Chondrocyte (in vitro differentiated cells): ENCODE results near the gene CYP27B1. TPM values are rescaled to one million over a fixed set of nuclear protein-coding genes. Genes with fewer than 3 reads are reported as not detected.

Source experiments
- DNase-seq: peaks from one replicate; pipeline ENCODE4 v3.0.0; 2021; ENCODE audit warnings: mixed read lengths, low spot score
- H3K27ac Mint-ChIP-seq: one replicate; pipeline ENCODE4 v1.8.0; 2021; ENCODE audit warnings: mild to moderate bottlenecking, moderate library complexity, mixed read lengths; ENCODE audit not compliant: unreplicated experiment
- H3K27me3 Mint-ChIP-seq: 2 replicates; pipeline ENCODE4 v1.8.0; 2021; ENCODE audit warnings: low read depth, mixed read lengths
- H3K36me3 Mint-ChIP-seq: 2 replicates; pipeline ENCODE4 v1.8.0; 2021; ENCODE audit warnings: low read depth, mixed read lengths
- H3K4me1 Mint-ChIP-seq: 2 replicates; pipeline ENCODE4 v1.8.0; 2021; ENCODE audit warnings: low read depth, mild to moderate bottlenecking, mixed read lengths
- H3K4me3 Mint-ChIP-seq: one replicate; pipeline ENCODE4 v1.8.0; 2021; ENCODE audit warnings: mild to moderate bottlenecking, moderate library complexity, mixed read lengths; ENCODE audit not compliant: unreplicated experiment
- H3K9me3 Mint-ChIP-seq: 2 replicates; pipeline ENCODE4 v1.8.0; 2021; ENCODE audit warnings: low read depth, mixed read lengths
- total RNA-seq: library from RNA; stranded (reverse); gene quantifications from 3 replicates; pipeline ENCODE4 v1.2.1, GENCODE V29; 2021
- TF ChIP-seq, protein P1 (sequence below): fragments of 200-600 bp; sonication (generic); IDR thresholded peaks from 2 replicates; pipeline ENCODE4 v1.5.0; 2021; ENCODE audit warnings: antibody characterized with exemption, mild to moderate bottlenecking, moderate library complexity

Gene CYP27B1
- total RNA-seq, 1 donor from 2014 or later, result 3.2 TPM

DNA sequence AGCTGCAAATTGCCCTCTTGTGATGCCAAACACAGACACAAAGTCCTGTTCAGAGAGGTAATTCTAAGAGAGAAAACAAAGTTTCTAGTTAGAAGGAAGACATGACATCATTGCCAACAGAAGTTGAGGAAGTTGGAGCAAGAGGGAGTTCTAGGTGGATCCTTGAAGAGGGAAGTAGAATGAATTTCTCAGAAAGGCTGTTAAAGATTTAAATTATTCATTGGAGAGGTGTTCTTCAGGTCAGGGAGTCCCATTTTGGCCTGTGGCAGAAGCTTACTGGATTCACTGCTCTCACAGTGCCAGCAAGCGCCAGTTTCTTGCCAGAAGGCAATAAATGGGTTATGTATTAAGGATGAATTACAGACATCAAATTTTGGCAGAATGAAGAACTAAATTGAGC is 31.1 kb upstream of the CYP27B1 start:
- H3K36me3 Mint-ChIP-seq, result peaks cover 34% of the 10 kb centered on the region
- H3K27me3 Mint-ChIP-seq, result no peaks in the 10 kb centered on the region
- no peaks in the 10 kb centered on the region for H3K9me3 Mint-ChIP-seq
- H3K27ac Mint-ChIP-seq, result no peak overlapping the region
- TF ChIP-seq, protein P1, sequence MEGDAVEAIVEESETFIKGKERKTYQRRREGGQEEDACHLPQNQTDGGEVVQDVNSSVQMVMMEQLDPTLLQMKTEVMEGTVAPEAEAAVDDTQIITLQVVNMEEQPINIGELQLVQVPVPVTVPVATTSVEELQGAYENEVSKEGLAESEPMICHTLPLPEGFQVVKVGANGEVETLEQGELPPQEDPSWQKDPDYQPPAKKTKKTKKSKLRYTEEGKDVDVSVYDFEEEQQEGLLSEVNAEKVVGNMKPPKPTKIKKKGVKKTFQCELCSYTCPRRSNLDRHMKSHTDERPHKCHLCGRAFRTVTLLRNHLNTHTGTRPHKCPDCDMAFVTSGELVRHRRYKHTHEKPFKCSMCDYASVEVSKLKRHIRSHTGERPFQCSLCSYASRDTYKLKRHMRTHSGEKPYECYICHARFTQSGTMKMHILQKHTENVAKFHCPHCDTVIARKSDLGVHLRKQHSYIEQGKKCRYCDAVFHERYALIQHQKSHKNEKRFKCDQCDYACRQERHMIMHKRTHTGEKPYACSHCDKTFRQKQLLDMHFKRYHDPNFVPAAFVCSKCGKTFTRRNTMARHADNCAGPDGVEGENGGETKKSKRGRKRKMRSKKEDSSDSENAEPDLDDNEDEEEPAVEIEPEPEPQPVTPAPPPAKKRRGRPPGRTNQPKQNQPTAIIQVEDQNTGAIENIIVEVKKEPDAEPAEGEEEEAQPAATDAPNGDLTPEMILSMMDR, result no peak
- H3K4me3 Mint-ChIP-seq, result no peak overlapping the region
- no peak for DNase-seq
- peaks cover 8% of the 10 kb centered on the region for H3K4me1 Mint-ChIP-seq

DNA sequence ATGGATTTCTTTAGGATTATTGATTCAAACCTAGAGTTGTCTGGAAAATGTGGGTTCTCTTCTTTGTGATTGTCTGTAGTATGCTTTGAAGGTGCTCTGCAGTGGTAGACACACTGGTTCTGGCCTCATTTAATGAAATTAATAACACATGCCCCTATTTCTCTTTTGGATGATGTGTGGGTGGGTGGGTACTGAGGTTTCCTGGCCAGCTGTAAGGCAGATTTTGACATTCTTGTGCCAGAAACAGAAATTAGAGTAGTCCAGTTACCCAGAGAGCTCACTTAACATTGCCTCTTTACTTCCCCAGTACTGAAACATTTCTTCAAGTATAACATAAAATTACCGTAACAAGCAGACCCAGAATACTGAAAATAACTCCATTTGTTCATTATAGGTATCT is 30.1 kb upstream of the CYP27B1 start:
- Mint-ChIP-seq H3K27me3 (no peaks in the 10 kb centered on the region), H3K9me3 (no peaks in the 10 kb centered on the region), H3K27ac (no peak overlapping the region), H3K4me3 (no peak overlapping the region), H3K4me1 (peaks cover 8% of the 10 kb centered on the region), H3K36me3 (peaks cover 29% of the 10 kb centered on the region)
- TF ChIP-seq, protein P1, result no peak
- DNase-seq, result no peak

DNA sequence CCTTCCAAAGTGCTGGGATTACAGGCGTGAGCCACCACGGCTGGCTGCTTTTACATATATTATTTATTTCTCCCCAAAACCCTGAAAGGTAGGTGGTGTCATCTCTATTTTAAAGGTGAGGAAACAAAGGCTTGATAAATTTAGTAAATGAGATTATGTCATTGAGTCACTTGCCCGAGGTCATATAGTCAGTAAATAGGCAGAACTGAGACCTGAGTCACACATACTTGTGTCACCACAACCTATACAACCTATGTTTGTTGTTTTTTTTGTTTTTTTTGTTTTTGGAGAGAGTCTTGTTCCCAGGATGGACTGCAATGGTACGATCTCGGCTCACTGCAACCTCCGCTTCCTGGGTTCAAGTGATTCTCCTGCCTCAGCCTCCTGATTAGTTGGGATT is 28.5 kb upstream of the CYP27B1 start:
- no peak overlapping the region for H3K4me3 Mint-ChIP-seq
- H3K4me1 Mint-ChIP-seq, result peaks cover 8% of the 10 kb centered on the region
- TF ChIP-seq, protein P1, result no peak
- H3K27me3 Mint-ChIP-seq, result no peaks in the 10 kb centered on the region
- H3K27ac Mint-ChIP-seq, result no peak overlapping the region
- peaks cover 24% of the 10 kb centered on the region for H3K36me3 Mint-ChIP-seq
- no peak for DNase-seq
- no peaks in the 10 kb centered on the region for H3K9me3 Mint-ChIP-seq

DNA sequence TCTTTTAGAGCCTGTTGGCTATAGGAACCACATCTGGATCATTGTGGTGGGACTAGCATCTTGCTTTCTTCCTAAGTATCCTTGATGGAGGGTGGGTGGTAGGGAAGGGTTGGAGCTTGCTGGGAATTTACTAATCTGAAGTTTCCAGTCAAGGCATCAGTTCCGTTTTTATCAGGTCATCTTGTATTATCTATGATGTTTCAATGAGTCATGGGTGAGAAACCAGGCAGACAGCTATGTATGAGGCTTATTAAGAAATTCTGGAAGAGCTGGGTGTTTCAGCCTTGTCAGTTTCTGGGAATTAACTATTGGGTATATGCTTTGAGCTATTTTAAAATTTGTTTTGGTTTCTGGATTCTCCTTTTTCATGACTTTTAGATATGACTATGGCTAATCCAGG is 27.0 kb upstream of the CYP27B1 start:
- no peak for DNase-seq
- Mint-ChIP-seq H3K36me3 (peaks cover 18% of the 10 kb centered on the region), H3K4me3 (no peak overlapping the region), H3K9me3 (no peaks in the 10 kb centered on the region), H3K4me1 (peaks cover 8% of the 10 kb centered on the region), H3K27ac (peak overlapping the region; percentile 19), H3K27me3 (no peaks in the 10 kb centered on the region)
- TF ChIP-seq, protein P1, result no peak

DNA sequence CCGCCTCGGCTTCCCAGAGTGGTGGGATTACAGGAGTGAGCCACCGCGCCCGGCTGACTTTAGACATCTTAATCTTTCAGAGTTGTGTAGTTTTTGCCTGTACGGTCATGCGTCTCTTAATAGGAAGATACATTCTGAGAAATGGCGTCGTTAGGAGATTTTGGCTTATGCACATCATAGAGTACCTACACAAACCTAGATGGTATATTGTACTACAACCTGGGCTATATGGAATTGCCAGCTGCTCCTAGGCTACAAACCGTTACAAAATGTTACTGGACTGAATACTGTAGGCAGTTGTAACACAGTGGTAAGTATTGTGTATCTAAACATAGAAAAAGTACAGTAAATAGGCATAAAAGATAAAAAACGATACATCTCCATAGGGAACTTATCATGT is 17.0 kb upstream of the CYP27B1 start:
- TF ChIP-seq, protein P1, result no peak
- no peak for DNase-seq
- peaks cover 16% of the 10 kb centered on the region for H3K36me3 Mint-ChIP-seq
- peaks cover 16% of the 10 kb centered on the region for H3K4me1 Mint-ChIP-seq
- no peaks in the 10 kb centered on the region for H3K9me3 Mint-ChIP-seq
- H3K4me3 Mint-ChIP-seq, result no peak overlapping the region
- H3K27me3 Mint-ChIP-seq, result no peaks in the 10 kb centered on the region
- H3K27ac Mint-ChIP-seq, result peak overlapping the region; percentile 41
